Measurements from ENCODE around the gene ABCF2. TPM values are rescaled to one million over a fixed set of nuclear protein-coding genes. Genes with fewer than 3 reads are reported as not detected.

Gene ABCF2
- total and polyA plus RNA-seq, 11 donors: 15.9 to 58.4 (median 33.0) TPM

GRCh38 chr7:151244196-151244840 lies 17.3 kb upstream of the ABCF2 start:
- DNase-seq: peak in 1 of 5 donors; percentile 35
- intact Hi-C loops (cut with DNase I): loop anchor here in 8 of 10 donors (1.0 to 10.0 kb wide), 5 partner anchors 58 to 122 kb away; no protein-coding TSS in a partner anchor

DNA sequence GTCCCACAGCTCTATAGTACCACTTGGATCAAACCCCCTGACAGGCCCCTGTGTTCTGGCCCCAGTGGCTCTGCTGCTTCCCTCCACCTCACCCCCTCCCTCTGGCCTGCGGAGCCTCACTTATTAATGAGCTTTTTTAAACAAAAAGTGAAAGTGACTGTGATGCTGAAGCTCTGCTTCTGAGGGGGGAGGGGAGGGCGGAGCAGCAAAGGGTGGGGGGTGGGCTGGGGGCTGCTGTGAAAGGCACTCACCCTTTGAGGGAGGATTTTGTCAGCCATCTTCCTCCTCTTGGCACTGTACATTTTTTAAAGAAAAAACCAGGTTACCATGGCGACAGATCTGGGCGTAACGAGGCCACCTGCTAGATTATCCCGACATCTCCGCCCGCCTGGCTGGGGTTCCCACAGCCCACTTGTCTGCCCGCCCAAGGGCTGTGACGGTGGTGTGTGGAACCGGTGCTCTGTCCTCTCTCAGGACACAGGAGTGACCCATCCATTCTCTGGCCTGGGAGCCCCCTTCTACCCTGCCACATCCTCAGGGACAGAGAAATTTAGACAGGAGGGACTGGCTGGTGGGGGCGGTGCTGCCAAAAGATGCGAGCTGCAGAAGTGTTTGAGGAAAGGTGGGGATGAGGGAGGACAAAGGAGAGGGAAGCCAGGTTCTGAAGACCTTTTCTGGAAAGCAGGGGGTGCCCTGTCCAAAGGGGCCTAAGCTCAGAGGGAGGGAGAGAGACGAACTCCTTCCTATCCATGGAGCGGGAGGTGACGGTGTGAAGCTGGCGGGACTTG lies 16.6 kb upstream of the ABCF2 start:
- H3K4me3 ChIP-seq: peak overlapping the region in 6 of 12 donors; percentile 1 to 40 (median 16)
- H3K36me3 ChIP-seq: peaks cover 0 to 39% (median 33%) of the 10 kb centered on the region in 9 donors
- intact Hi-C loops (cut with DNase I): loop anchor here in 8 of 10 donors (1.0 to 10.0 kb wide), 5 partner anchors 59 to 121 kb away; no protein-coding TSS in a partner anchor

More at GRCh38 chr7:151244196-151244840, 17.3 kb upstream of the ABCF2 start:
- no peaks in the 10 kb centered on the region for H3K9me3 ChIP-seq
- no peak for TF ChIP-seq POLR2A (IDR thresholded peaks at IDR 0.05)
- TF ChIP-seq, protein P1, sequence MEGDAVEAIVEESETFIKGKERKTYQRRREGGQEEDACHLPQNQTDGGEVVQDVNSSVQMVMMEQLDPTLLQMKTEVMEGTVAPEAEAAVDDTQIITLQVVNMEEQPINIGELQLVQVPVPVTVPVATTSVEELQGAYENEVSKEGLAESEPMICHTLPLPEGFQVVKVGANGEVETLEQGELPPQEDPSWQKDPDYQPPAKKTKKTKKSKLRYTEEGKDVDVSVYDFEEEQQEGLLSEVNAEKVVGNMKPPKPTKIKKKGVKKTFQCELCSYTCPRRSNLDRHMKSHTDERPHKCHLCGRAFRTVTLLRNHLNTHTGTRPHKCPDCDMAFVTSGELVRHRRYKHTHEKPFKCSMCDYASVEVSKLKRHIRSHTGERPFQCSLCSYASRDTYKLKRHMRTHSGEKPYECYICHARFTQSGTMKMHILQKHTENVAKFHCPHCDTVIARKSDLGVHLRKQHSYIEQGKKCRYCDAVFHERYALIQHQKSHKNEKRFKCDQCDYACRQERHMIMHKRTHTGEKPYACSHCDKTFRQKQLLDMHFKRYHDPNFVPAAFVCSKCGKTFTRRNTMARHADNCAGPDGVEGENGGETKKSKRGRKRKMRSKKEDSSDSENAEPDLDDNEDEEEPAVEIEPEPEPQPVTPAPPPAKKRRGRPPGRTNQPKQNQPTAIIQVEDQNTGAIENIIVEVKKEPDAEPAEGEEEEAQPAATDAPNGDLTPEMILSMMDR (IDR thresholded peaks at IDR 0.05): peak; percentile 75 to 90 (median 83)
- WGBS, 4 donors: 25 to 35% (median 32%) methylated on average over 10 of the region's 10 CpGs
- H3K4me3 ChIP-seq: peak overlapping the region in 1 of 12 donors; percentile 80
- no peak overlapping the region for H3K27ac ChIP-seq
- H3K36me3 ChIP-seq: peaks cover 0 to 32% (median 26%) of the 10 kb centered on the region in 9 donors
- ATAC-seq: no peak
- peaks cover 4 to 75% (median 45%) of the 10 kb centered on the region in 12 donors for H3K4me1 ChIP-seq
- H3K27me3 ChIP-seq: peaks cover 0 to 39% (median 7%) of the 10 kb centered on the region in 9 donors

DNA sequence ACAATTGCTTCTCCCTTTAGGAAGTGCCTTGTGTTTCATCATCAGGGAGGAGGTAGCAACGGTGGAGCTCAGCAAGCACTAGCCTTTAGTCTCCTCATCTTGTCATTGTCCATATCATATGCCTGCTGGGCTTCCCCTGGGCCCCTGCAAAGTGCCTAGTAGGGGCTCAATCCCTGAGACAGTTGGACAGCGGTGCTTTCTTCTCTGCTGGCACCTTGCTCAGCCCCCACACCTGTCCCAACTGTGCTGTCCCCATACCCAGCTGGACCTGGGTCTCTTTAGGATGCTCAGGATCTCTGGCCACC lies 16.0 kb upstream of the ABCF2 start:
- Histone ChIP-seq H3K36me3 (peaks cover 0 to 45% (median 39%) of the 10 kb centered on the region in 9 donors), H3K27ac (no peak overlapping the region), H3K9me3 (no peaks in the 10 kb centered on the region), H3K4me3 (peak overlapping the region in 2 of 12 donors; percentile 18 to 40), H3K4me1 (peaks cover 4 to 66% (median 43%) of the 10 kb centered on the region in 12 donors), H3K27me3 (peaks cover 0 to 35% (median 7%) of the 10 kb centered on the region in 9 donors)
- ATAC-seq (no peak), DNase-seq (no peak)
- no peak for TF ChIP-seq POLR2A (IDR thresholded peaks at IDR 0.05)
- TF ChIP-seq, protein P1 (IDR thresholded peaks at IDR 0.05): no peak
- WGBS, 4 donors: 47 to 54% (median 50%) methylated on average over 2 of the region's 2 CpGs
- intact Hi-C loops (cut with DNase I): loop anchor here in 8 of 10 donors (5.0 to 10.0 kb wide), 4 partner anchors 59 to 121 kb away; no protein-coding TSS in a partner anchor

More for the DNA sequence above, 16.6 kb upstream of the ABCF2 start:
- H3K27me3 ChIP-seq: peaks cover 0 to 39% (median 7%) of the 10 kb centered on the region in 9 donors
- DNase-seq (peak in 1 of 5 donors; percentile 39), ATAC-seq (no peak)
- H3K4me1 ChIP-seq: peaks cover 4 to 68% (median 43%) of the 10 kb centered on the region in 12 donors
- no peaks in the 10 kb centered on the region for H3K9me3 ChIP-seq
- no peak overlapping the region for H3K27ac ChIP-seq
- 47 to 61% (median 54%) methylated on average over 16 to 17 of the region's 17 CpGs for WGBS, 4 donors
- TF ChIP-seq POLR2A (IDR thresholded peaks at IDR 0.05): no peak
- TF ChIP-seq, protein P1 (IDR thresholded peaks at IDR 0.05): no peak

All from heart left ventricle (tissue), 16 donors.